ENCODE measurements around the gene USP16. TPM values are rescaled to one million over a fixed set of nuclear protein-coding genes. Genes with fewer than 3 reads are reported as not detected.
A peak's percentile ranks its signal among the peaks of the same experiment; 100 is the strongest.

The USP16 gene
- total and polyA plus RNA-seq, 8 donors, result 13.8 to 27.3 (median 20.1) TPM

GRCh38 chr21:29077651-29078090 is 53.2 kb downstream of the USP16 start:
- H3K36me3 ChIP-seq, result no peaks in the 10 kb centered on the region
- ATAC-seq (peak in 3 of 4 donors; percentile 31 to 48 (median 34)), DNase-seq (peak in 2 of 6 donors; percentile 33 to 45), FAIRE-seq (no peak)
- no peaks in the 10 kb centered on the region for H3K9me3 ChIP-seq
- H3K4me3 ChIP-seq, result peak overlapping the region; percentile 42 to 56 (median 50)
- H3K27me3 ChIP-seq, result no peaks in the 10 kb centered on the region
- intact Hi-C loops (cut with DNase I), result no loop called here
- peak overlapping the region; percentile 84 to 98 (median 92) for H3K27ac ChIP-seq
- 22 to 24% methylated on average over 6 of the region's 6 CpGs for WGBS, 2 donors
- no peak for TF ChIP-seq CTCF (IDR thresholded peaks at IDR 0.05)
- H3K4me1 ChIP-seq, result peaks cover 0 to 6% (median 4%) of the 10 kb centered on the region in 3 donors

- Histone ChIP-seq H3K36me3 (no peaks in the 10 kb centered on the region), H3K27ac (peak overlapping the region in 1 of 4 donors; percentile 37), H3K4me3 (no peak overlapping the region), H3K27me3 (no peaks in the 10 kb centered on the region), H3K9me3 (no peaks in the 10 kb centered on the region), H3K4me1 (peaks cover 0 to 5% (median 4%) of the 10 kb centered on the region in 3 donors)
- 69 to 73% methylated on average over 8 of the region's 8 CpGs for WGBS, 2 donors
- FAIRE-seq (no peak), ATAC-seq (peak in 1 of 4 donors; percentile 14), DNase-seq (peak in 1 of 6 donors; percentile 46)
- intact Hi-C loops (cut with DNase I), result no loop called here
- TF ChIP-seq CTCF (IDR thresholded peaks at IDR 0.05), result no peak
These were observed 54.6 kb downstream of the USP16 start for GRCh38 chr21:29078869-29079767.

GRCh38 chr21:29080454-29080941 is 56.0 kb downstream of the USP16 start:
- Histone ChIP-seq H3K4me3 (no peak overlapping the region), H3K27ac (peak overlapping the region in 2 of 4 donors; percentile 35 to 37), H3K27me3 (no peaks in the 10 kb centered on the region), H3K36me3 (no peaks in the 10 kb centered on the region), H3K9me3 (no peaks in the 10 kb centered on the region), H3K4me1 (no peaks in the 10 kb centered on the region)
- FAIRE-seq (no peak), DNase-seq (no peak), ATAC-seq (no peak)
- TF ChIP-seq CTCF (IDR thresholded peaks at IDR 0.05), result no peak
- WGBS, 2 donors, result 31 to 37% methylated on average over 6 of the region's 6 CpGs
- intact Hi-C loops (cut with DNase I), result no loop called here

GRCh38 chr21:29082046-29082815 is 57.8 kb downstream of the USP16 start:
- intact Hi-C loops (cut with DNase I), result no loop called here
- Histone ChIP-seq H3K4me1 (no peaks in the 10 kb centered on the region), H3K27me3 (no peaks in the 10 kb centered on the region), H3K9me3 (no peaks in the 10 kb centered on the region), H3K36me3 (no peaks in the 10 kb centered on the region), H3K4me3 (no peak overlapping the region), H3K27ac (no peak overlapping the region)
- DNase-seq (no peak), FAIRE-seq (no peak), ATAC-seq (no peak)
- whole genome bisulfite sequencing, 2 donors, result 91 to 92% methylated on average over 3 of the region's 3 CpGs
- no peak for TF ChIP-seq CTCF (IDR thresholded peaks at IDR 0.05)
